Ovary (tissue), 9 donors: ENCODE results near the gene ATP6V1B1. TPM values are rescaled to one million over a fixed set of nuclear protein-coding genes. Genes with fewer than 3 reads are reported as not detected.
A peak's percentile ranks its signal among the peaks of the same experiment; 100 is the strongest.

Source experiments
- DNase-seq, 5 donors: peaks; one replicate each; pipeline ENCODE4 v3.0.0-alpha.2; 2019 to 2020
- H3K27ac ChIP-seq, 2 donors: fragments of 200-600 bp; one replicate each; pipeline versions ENCODE4 v1.5.1 to v1.8.0; 2019 to 2022
- H3K27me3 ChIP-seq: fragments of 200-600 bp; one replicate; pipeline ENCODE4 v1.8.0; 2022
- H3K36me3 ChIP-seq: fragments of 200-600 bp; sonication (generic); one replicate; pipeline ENCODE4 v1.5.1; 2019
- H3K4me1 ChIP-seq: one replicate; pipeline ENCODE4 v1.8.1; 2013; ENCODE audit warnings: mild to moderate bottlenecking, moderate library complexity; ENCODE audit not compliant: insufficient read depth
- H3K4me3 ChIP-seq: fragments of 200-600 bp; sonication (generic); one replicate; pipeline ENCODE4 v1.5.1; 2017
- H3K9me3 ChIP-seq, 2 donors: fragments of 200-600 bp in 1 of 2; sonication (generic) in 1 of 2; one replicate each; pipeline versions ENCODE4 v1.5.1 to v1.8.1; 2013 to 2019; ENCODE audit warnings: mild to moderate bottlenecking in 1 of 2, moderate library complexity in 1 of 2
- CTCF ChIP-seq, 3 donors: fragments of 450-650 bp in 2 of 3; fragments of 200-600 bp in 1 of 3; IDR thresholded peaks; one replicate each; pipeline versions ENCODE4 v1.5.1 to v1.8.0; 2016 to 2022; ENCODE audit warnings: antibody characterized with exemption in 3 of 3, mild to moderate bottlenecking in 1 of 3
- EP300 ChIP-seq: sonication (generic); formaldehyde crosslinking; IDR thresholded peaks from one replicate; pipeline ENCODE4 v1.6.1; 2017; ENCODE audit warnings: antibody characterized with exemption
- POLR2A ChIP-seq: fragments of 450-650 bp; IDR thresholded peaks from one replicate; pipeline ENCODE4 v1.6.1; 2017; ENCODE audit warnings: antibody characterized with exemption, mild to moderate bottlenecking, moderate library complexity
- WGBS, 3 donors: extraction: QIAGEN DNeasy Blood & Tissue Kit in 1 of 3; methylation state at CpG; one replicate each; pipeline versions ENCODE4 v1.1.5 to v1.1.7; 2013 to 2017; 5-methylcytosine and 5-hydroxymethylcytosine counted together
- intact Hi-C, 4 donors: fragments of 100-400 bp; cut with DNase I; formaldehyde crosslinking; loops; one replicate each; pipeline versions ENCODE4 v1.11.0 to v1.15.1; 2022 to 2023
- polyA plus RNA-seq, 2 donors: library from polyadenylated mRNA; stranded (reverse); fragments of 200-250 nt in 1 of 2; fragments of 350-450 nt in 1 of 2; fragmentation: Illumina TruSeq in 1 of 2; extraction: RNeasy Lipid Tissue Mini Kit (QIAGEN cat#74804) in 1 of 2; gene quantifications; one replicate each; pipeline ENCODE4 v1.2.3, GENCODE V29; 2013 to 2014
- total RNA-seq, 7 donors: library from RNA; depleted of rRNA in 2 of 7; stranded (reverse); fragments of >200 nt in 2 of 7; fragmentation: NEBNext Ultra II Directional in 3 of 7; extraction: Animal tissue kit (Norgen Biotek cat#: 25700) in 3 of 7; gene quantifications; one replicate each; pipeline versions ENCODE4 v1.1.0 to v1.2.4, GENCODE V29; 2016 to 2023
- donor health status: DM: no; HTN: no; CAD: no; lungs with moderate emphysema.
- donor health status: DM: no; HTN: no; CAD: no.
- donor health status: Bipolar disorder and iron deficiency.
- donor health status: DM: yes; HTN: yes; CAD: no.
- donor health status: DM: no; HTN: no; CAD: no.
- donor health status: DM: yes; HTN: yes; CAD: no.

The ATP6V1B1 gene
- total and polyA plus RNA-seq, 9 donors = 0.62 to 11.9 (median 1.6) TPM; not detected in 1

DNA sequence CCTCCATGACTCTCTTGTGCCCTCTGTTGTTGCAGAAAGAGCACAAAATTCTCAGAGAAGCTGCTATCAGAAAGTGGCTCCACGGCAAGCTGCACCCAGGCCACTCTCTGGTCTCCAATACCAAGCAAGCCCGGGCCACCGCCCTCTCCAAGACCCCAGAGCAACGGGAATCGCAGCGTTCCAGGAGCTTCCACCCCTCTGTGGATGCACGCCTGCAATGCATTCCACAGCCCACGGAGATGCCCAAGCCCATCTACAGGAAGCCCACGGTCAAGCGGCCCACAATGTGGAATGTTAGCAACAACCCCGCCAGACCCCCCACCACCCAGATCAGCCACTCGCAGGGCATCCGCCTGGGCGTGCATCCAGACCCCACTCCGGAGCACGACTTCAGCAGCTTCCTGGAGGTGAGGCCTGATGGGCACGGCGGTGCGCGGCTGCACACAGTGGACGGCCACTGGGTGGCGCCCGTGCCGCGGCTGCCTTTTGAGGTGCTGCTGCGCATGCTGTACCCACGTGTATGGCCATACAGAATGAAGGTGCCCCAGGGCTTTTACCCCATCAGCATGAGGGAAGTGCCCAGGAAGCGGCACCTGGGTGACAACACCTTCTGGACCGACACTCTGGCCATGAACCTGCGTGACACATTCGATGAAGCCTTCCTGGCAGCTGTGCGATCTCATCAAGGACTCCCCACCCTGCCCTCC is 49.0 kb downstream of the ATP6V1B1 start:
- peak; percentile 45 to 72 (median 57) for DNase-seq
- intact Hi-C loops = loop anchor here in 1 of 4 donors (5.0 kb wide), 1 partner anchor 83 kb away; the partner anchor contains the start of gene NAGK
- no peak overlapping the region for H3K4me3 ChIP-seq
- WGBS, 3 donors = 23 to 46% (median 40%) methylated on average over 31 to 32 of the region's 32 CpGs
- H3K27ac ChIP-seq = no peak overlapping the region
- H3K27me3 ChIP-seq = no peaks in the 10 kb centered on the region
- H3K9me3 ChIP-seq = no peaks in the 10 kb centered on the region
- H3K36me3 ChIP-seq = no peaks in the 10 kb centered on the region
- H3K4me1 ChIP-seq = no peaks in the 10 kb centered on the region
- TF ChIP-seq EP300 (no peak), CTCF (IDR thresholded peaks at IDR 0.05) (peak; percentile 39 to 50 (median 42)), POLR2A (no peak)

GRCh38 chr2:70985283-70985688 is 49.6 kb downstream of the ATP6V1B1 start:
- 55 to 71% (median 61%) methylated on average over 5 of the region's 5 CpGs for WGBS, 3 donors
- DNase-seq = peak in 1 of 5 donors; percentile 19

DNA sequence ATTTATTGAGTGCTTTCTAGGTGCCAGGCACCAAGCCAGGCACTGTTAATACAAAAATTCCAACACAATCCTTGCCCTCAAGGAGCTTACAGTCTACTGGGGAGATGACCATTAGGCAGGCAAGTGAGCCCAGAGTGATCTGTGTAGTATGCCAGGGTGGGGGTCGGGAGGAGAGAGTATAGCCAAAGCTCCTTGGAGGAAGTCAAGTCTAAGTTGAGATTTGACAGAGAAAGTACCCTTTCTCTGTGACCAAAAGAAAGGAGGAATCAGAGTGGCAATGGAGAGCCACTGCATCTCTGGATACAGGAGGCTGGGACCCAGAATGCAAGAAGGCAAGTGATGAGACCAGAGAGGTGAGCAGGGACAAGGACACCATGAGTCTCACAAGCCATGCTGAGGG is 50.3 kb downstream of the ATP6V1B1 start:
- 93 to 96% (median 94%) methylated on average over 1 of the region's 1 CpG for whole genome bisulfite sequencing, 3 donors
- no peaks in the 10 kb centered on the region for H3K27me3 ChIP-seq
- no peak for TF ChIP-seq EP300
- no peaks in the 10 kb centered on the region for H3K36me3 ChIP-seq
- no peak overlapping the region for H3K4me3 ChIP-seq
- no peaks in the 10 kb centered on the region for H3K9me3 ChIP-seq
- no peak overlapping the region for H3K27ac ChIP-seq
- H3K4me1 ChIP-seq = no peaks in the 10 kb centered on the region
- DNase-seq = no peak
- intact Hi-C loops = no loop called here

More at GRCh38 chr2:70985283-70985688, 49.6 kb downstream of the ATP6V1B1 start:
- H3K4me1 ChIP-seq = no peaks in the 10 kb centered on the region
- no peaks in the 10 kb centered on the region for H3K27me3 ChIP-seq
- intact Hi-C loops = no loop called here
- TF ChIP-seq POLR2A (no peak), CTCF (IDR thresholded peaks at IDR 0.05) (no peak), EP300 (no peak)
- H3K27ac ChIP-seq = no peak overlapping the region
- no peaks in the 10 kb centered on the region for H3K36me3 ChIP-seq
- no peak overlapping the region for H3K4me3 ChIP-seq
- H3K9me3 ChIP-seq = no peaks in the 10 kb centered on the region

DNA sequence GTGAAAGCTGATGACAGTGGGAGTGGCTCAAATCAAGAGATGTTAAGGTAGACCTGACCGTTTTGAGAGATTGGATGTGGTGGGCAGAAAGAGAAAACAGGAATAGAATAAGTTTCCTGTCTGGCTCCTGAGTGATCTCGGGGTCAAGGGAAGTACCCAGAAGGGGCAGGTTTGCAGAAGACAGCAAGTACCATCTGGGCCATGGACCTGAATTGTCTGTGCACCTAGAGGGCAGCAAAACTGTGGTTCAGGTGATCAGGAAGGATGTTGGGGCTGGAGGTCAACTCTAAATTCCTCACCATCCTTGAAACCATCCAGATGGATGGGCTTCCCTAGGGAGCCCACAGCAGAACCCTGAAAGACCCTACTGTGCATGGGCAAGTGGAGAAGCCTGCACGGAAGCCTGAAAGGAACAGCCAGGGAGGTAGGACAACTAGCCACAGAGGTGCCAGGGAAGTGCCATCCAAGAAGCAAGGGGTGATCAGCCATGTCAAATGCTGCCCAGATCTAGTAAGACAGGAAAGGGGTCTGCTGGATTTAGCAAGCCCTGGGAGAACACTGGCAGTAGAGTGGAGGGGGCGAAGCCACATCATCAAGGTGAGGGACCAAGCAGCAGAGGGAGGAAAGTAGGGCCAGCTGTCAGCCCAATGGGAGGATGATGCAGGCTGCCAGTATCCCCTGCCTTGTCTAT is 50.9 kb downstream of the ATP6V1B1 start:
- no peaks in the 10 kb centered on the region for H3K36me3 ChIP-seq
- H3K4me1 ChIP-seq = no peaks in the 10 kb centered on the region
- no peak overlapping the region for H3K27ac ChIP-seq
- H3K4me3 ChIP-seq = no peak overlapping the region
- peak in 1 of 5 donors; percentile 7 for DNase-seq
- no peaks in the 10 kb centered on the region for H3K27me3 ChIP-seq
- intact Hi-C loops = no loop called here
- 87 to 89% (median 88%) methylated on average over 4 of the region's 4 CpGs for WGBS, 3 donors
- no peak for TF ChIP-seq CTCF (IDR thresholded peaks at IDR 0.05)
- no peak for TF ChIP-seq EP300
- no peak for TF ChIP-seq POLR2A
- no peaks in the 10 kb centered on the region for H3K9me3 ChIP-seq

- WGBS, 3 donors = 33 to 79% (median 70%) methylated on average over 1 of the region's 1 CpG
- no peak overlapping the region for H3K4me3 ChIP-seq
- H3K27me3 ChIP-seq = no peaks in the 10 kb centered on the region
- H3K36me3 ChIP-seq = no peaks in the 10 kb centered on the region
- intact Hi-C loops = no loop called here
- H3K9me3 ChIP-seq = no peaks in the 10 kb centered on the region
- no peaks in the 10 kb centered on the region for H3K4me1 ChIP-seq
- H3K27ac ChIP-seq = no peak overlapping the region
- no peak for DNase-seq
- TF ChIP-seq EP300 (no peak), CTCF (IDR thresholded peaks at IDR 0.05) (no peak), POLR2A (no peak)
Observed at GRCh38 chr2:70987386-70987785, 51.7 kb downstream of the ATP6V1B1 start.
